Nephron (organoid): ENCODE data around the gene HOXC5.

Experiments
- H3K27ac Mint-ChIP-seq, 3 experiments: 2 replicates each; pipeline ENCODE4 v1.8.0; 2020; ENCODE audit warnings: mixed read lengths in 3 of 3, mild to moderate bottlenecking in 2 of 3, moderate library complexity in 1 of 3
- H3K27me3 Mint-ChIP-seq: 2 replicates; pipeline ENCODE4 v1.8.0; 2021; ENCODE audit warnings: low read depth, mild to moderate bottlenecking, moderate library complexity, mixed read lengths
- H3K36me3 Mint-ChIP-seq: 2 replicates; pipeline ENCODE4 v1.8.0; 2020; ENCODE audit warnings: low read depth, mixed read lengths
- H3K4me1 Mint-ChIP-seq: 2 replicates; pipeline ENCODE4 v1.8.0; 2020; ENCODE audit warnings: mixed read lengths
- H3K4me3 Mint-ChIP-seq, 3 experiments: 2 replicates each; pipeline ENCODE4 v1.8.0; 2020; ENCODE audit warnings: mild to moderate bottlenecking in 3 of 3, mixed read lengths in 3 of 3, moderate library complexity in 2 of 3
- H3K9me3 Mint-ChIP-seq: 2 replicates; pipeline ENCODE4 v1.8.0; 2020; ENCODE audit warnings: mixed read lengths
- CTCF ChIP-seq, 3 experiments: fragments of 200-600 bp; sonication (generic); IDR thresholded peaks; one replicate each; pipeline ENCODE4 v1.5.0; 2021; ENCODE audit warnings: antibody characterized with exemption in 3 of 3; ENCODE audit not compliant: unreplicated experiment in 3 of 3

The HOXC5 gene

GRCh38 chr12:54033106-54033979 lies 493 bp downstream of the HOXC5 start:
- Mint-ChIP-seq H3K36me3 (peaks cover 7% of the 10 kb centered on the region), H3K27ac (peak overlapping the region; percentile 91 to 97 (median 95)), H3K4me3 (peak overlapping the region; percentile 81 to 91 (median 87)), H3K27me3 (peaks cover 9% of the 10 kb centered on the region), H3K9me3 (no peaks in the 10 kb centered on the region), H3K4me1 (peaks cover 86% of the 10 kb centered on the region)
- TF ChIP-seq CTCF (IDR thresholded peaks at IDR 0.05; ENCODE audit: unreplicated experiment in 3 of 3) = no peak

GRCh38 chr12:54033980-54034784 lies 1.3 kb downstream of the HOXC5 start:
- peaks cover 7% of the 10 kb centered on the region for H3K36me3 Mint-ChIP-seq
- peaks cover 6% of the 10 kb centered on the region for H3K27me3 Mint-ChIP-seq
- TF ChIP-seq CTCF (IDR thresholded peaks at IDR 0.05; ENCODE audit: unreplicated experiment in 3 of 3) = no peak
- peaks cover 89% of the 10 kb centered on the region for H3K4me1 Mint-ChIP-seq
- H3K4me3 Mint-ChIP-seq = peak overlapping the region; percentile 79 to 86 (median 86)
- no peaks in the 10 kb centered on the region for H3K9me3 Mint-ChIP-seq
- peak overlapping the region; percentile 95 to 99 (median 97) for H3K27ac Mint-ChIP-seq

- Mint-ChIP-seq H3K27me3 (peaks cover 2% of the 10 kb centered on the region), H3K4me3 (peak overlapping the region; percentile 79 to 86 (median 86)), H3K27ac (peak overlapping the region; percentile 91 to 95 (median 95)), H3K9me3 (no peaks in the 10 kb centered on the region), H3K4me1 (peaks cover 90% of the 10 kb centered on the region), H3K36me3 (peaks cover 1% of the 10 kb centered on the region)
- TF ChIP-seq CTCF (IDR thresholded peaks at IDR 0.05; ENCODE audit: unreplicated experiment in 3 of 3) = no peak
Observed at GRCh38 chr12:54034785-54035310, 2.0 kb downstream of the HOXC5 start.

- H3K4me1 Mint-ChIP-seq = peaks cover 90% of the 10 kb centered on the region
- peak overlapping the region; percentile 91 to 95 (median 95) for H3K27ac Mint-ChIP-seq
- TF ChIP-seq CTCF (IDR thresholded peaks at IDR 0.05; ENCODE audit: unreplicated experiment in 3 of 3) = no peak
- H3K27me3 Mint-ChIP-seq = no peaks in the 10 kb centered on the region
- no peaks in the 10 kb centered on the region for H3K36me3 Mint-ChIP-seq
- H3K4me3 Mint-ChIP-seq = peak overlapping the region; percentile 79 to 86 (median 86)
- no peaks in the 10 kb centered on the region for H3K9me3 Mint-ChIP-seq
Observed at GRCh38 chr12:54035568-54036264, 2.9 kb downstream of the HOXC5 start.

- H3K4me3 Mint-ChIP-seq = peak overlapping the region; percentile 79 to 86 (median 86)
- H3K36me3 Mint-ChIP-seq = no peaks in the 10 kb centered on the region
- no peaks in the 10 kb centered on the region for H3K9me3 Mint-ChIP-seq
- peak overlapping the region; percentile 91 to 95 (median 95) for H3K27ac Mint-ChIP-seq
- peaks cover 89% of the 10 kb centered on the region for H3K4me1 Mint-ChIP-seq
- H3K27me3 Mint-ChIP-seq = no peaks in the 10 kb centered on the region
- no peak for TF ChIP-seq CTCF (IDR thresholded peaks at IDR 0.05; ENCODE audit: unreplicated experiment in 3 of 3)
Observed at GRCh38 chr12:54036620-54037359, 3.9 kb downstream of the HOXC5 start.
